ENCODE results near the gene ARL6IP1. TPM values are rescaled to one million over a fixed set of nuclear protein-coding genes. Genes with fewer than 3 reads are reported as not detected.

ARL6IP1 gene
- total RNA-seq, 1 experiment from 2014 or later, result 197 TPM

DNA sequence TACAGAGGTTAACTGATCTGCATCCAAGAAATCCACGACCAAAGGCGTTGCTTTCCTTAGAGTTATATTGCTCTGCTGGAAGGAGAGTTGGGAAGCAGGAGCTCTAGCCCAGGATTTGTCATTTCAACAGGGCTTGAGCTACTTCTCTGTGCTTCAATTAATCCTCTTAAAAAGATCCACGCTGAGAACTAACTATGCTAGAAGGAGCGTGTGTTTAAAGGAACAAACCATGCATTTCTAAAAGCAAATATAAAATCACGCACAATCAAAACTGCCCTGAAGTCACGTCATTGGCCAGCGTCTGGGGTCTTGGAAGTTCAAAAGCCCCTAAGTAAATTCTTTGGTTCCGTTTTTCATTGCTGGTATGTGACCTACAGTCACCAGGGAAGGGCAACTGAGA is 1.1 kb downstream of the ARL6IP1 start:
- no peak overlapping the region for H3K27ac ChIP-seq (ENCODE audit: insufficient read length, low read depth, low read length)
- H2AK5ac ChIP-seq (ENCODE audit: insufficient read length, low read length), result no peak overlapping the region
- H3K27me3 ChIP-seq (ENCODE audit: insufficient read depth, low read length), result no peaks in the 10 kb centered on the region
- Mint-ChIP-seq H3K4me1 (peaks cover 39 to 41% of the 10 kb centered on the region in 2 experiments), H3K36me3 (ENCODE audit: insufficient read depth in 1 of 3, low read depth in 3 of 3) (peaks cover 18 to 45% (median 38%) of the 10 kb centered on the region in 3 experiments), H3K27ac (peak overlapping the region; percentile 50 to 99 (median 96); a peak in 4 of 7 replicates), H3K9me3 (no peaks in the 10 kb centered on the region; a peak in 1 of 5 replicates), H3K4me3 (peak overlapping the region; percentile 91 to 95), H3K27me3 (ENCODE audit: low read depth) (no peaks in the 10 kb centered on the region)
- H3T11ph ChIP-seq (ENCODE audit: low read length), result no peak overlapping the region
- DNase-seq, result no peak
- no peak overlapping the region for H3K56ac ChIP-seq (ENCODE audit: insufficient read length, low read depth, low read length)
- no peak overlapping the region for H2BK12ac ChIP-seq (ENCODE audit: insufficient read length, low read depth, low read length)
- no peaks in the 10 kb centered on the region for H3K4me1 ChIP-seq (ENCODE audit: insufficient read depth, low read length)
- no peaks in the 10 kb centered on the region for H4K20me1 ChIP-seq (ENCODE audit: control insufficient read depth, insufficient read depth, insufficient read length)
- peak overlapping the region; percentile 73 for H3K9ac ChIP-seq (ENCODE audit: extremely low read depth, insufficient read length, low read length)
- WGBS (ENCODE audit: extremely low coverage, insufficient read length, low lambda C conversion rate), result no CpG with 5 or more reads among the region's 8 CpGs
- H4K5ac ChIP-seq (ENCODE audit: insufficient read length, low read depth, low read length), result no peak overlapping the region
- peaks cover 22% of the 10 kb centered on the region for H3K79me2 ChIP-seq (ENCODE audit: insufficient read depth, low read length)
- H3K4ac ChIP-seq (ENCODE audit: low read depth, low read length), result no peak overlapping the region
- H4K8ac ChIP-seq (replicated peaks; ENCODE audit: insufficient read length, low read depth, low read length), result no peak overlapping the region
- H2AFZ ChIP-seq (ENCODE audit: low read length), result no peak overlapping the region
- no peak overlapping the region for H3K14ac ChIP-seq (ENCODE audit: insufficient read depth, low read length)
- H2BK15ac ChIP-seq (ENCODE audit: low read depth, low read length), result no peak overlapping the region
- H2BK20ac ChIP-seq (ENCODE audit: low read depth, low read length, poor library complexity, severe bottlenecking), result no peak overlapping the region
- H3K9me3 ChIP-seq (ENCODE audit: control insufficient read depth, low read depth, low read length), result no peaks in the 10 kb centered on the region
- H3K23ac ChIP-seq (ENCODE audit: insufficient read length, low read depth, low read length), result no peak overlapping the region
- H3K23me2 ChIP-seq (ENCODE audit: insufficient read length, low read depth, low read length, poor library complexity, severe bottlenecking), result peaks cover 10% of the 10 kb centered on the region
- no peak overlapping the region for H4K91ac ChIP-seq (ENCODE audit: insufficient read length, low read depth, low read length)
- H2BK120ac ChIP-seq (ENCODE audit: low read depth, low read length, poor library complexity, severe bottlenecking), result no peak overlapping the region
- H2BK5ac ChIP-seq (ENCODE audit: insufficient read length, low read length), result no peak overlapping the region
- H3K4me2 ChIP-seq (ENCODE audit: insufficient read depth, insufficient read length, low read length), result peak overlapping the region; percentile 93
- no peak overlapping the region for H3K18ac ChIP-seq (ENCODE audit: insufficient read length, low read depth, low read length)
- TF ChIP-seq, protein P1, sequence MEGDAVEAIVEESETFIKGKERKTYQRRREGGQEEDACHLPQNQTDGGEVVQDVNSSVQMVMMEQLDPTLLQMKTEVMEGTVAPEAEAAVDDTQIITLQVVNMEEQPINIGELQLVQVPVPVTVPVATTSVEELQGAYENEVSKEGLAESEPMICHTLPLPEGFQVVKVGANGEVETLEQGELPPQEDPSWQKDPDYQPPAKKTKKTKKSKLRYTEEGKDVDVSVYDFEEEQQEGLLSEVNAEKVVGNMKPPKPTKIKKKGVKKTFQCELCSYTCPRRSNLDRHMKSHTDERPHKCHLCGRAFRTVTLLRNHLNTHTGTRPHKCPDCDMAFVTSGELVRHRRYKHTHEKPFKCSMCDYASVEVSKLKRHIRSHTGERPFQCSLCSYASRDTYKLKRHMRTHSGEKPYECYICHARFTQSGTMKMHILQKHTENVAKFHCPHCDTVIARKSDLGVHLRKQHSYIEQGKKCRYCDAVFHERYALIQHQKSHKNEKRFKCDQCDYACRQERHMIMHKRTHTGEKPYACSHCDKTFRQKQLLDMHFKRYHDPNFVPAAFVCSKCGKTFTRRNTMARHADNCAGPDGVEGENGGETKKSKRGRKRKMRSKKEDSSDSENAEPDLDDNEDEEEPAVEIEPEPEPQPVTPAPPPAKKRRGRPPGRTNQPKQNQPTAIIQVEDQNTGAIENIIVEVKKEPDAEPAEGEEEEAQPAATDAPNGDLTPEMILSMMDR (conservative IDR thresholded peaks at IDR 0.05), result no peak
- H3K79me1 ChIP-seq (ENCODE audit: insufficient read depth, low read depth, low read length, poor library complexity, severe bottlenecking), result no peaks in the 10 kb centered on the region

Measured in H9 (cell line).